BLaER1 treated with 17β-estradiol and CSF1 and Interleukin-3, amounts not matched to agents 10 nM and 100 nM (cell line): Measurements from ENCODE around the gene USP32.

Source experiments
- H3K27ac ChIP-seq, 11 experiments: shearing (Covaris generic); formaldehyde crosslinking; 2 replicates each; pipeline ENCODE4 v1.8.1; 2022
- H3K27me3 ChIP-seq, 11 experiments: shearing (Covaris generic); formaldehyde crosslinking; 2 replicates each; pipeline ENCODE4 v1.8.1; 2022
- H3K36me3 ChIP-seq, 11 experiments: shearing (Covaris generic); formaldehyde crosslinking; 2 replicates each; pipeline ENCODE4 v1.8.1; 2022
- H3K4me1 ChIP-seq, 10 experiments: shearing (Covaris generic); formaldehyde crosslinking; 2 replicates each; pipeline ENCODE4 v1.8.1; 2022
- H3K4me2 ChIP-seq, 11 experiments: shearing (Covaris generic); formaldehyde crosslinking; 2 replicates each; pipeline ENCODE4 v1.8.1; 2022
- H3K4me3 ChIP-seq, 10 experiments: shearing (Covaris generic); formaldehyde crosslinking; 2 replicates each; pipeline ENCODE4 v1.8.1; 2022
- H3K9ac ChIP-seq, 11 experiments: shearing (Covaris generic); formaldehyde crosslinking; 2 replicates each; pipeline ENCODE4 v1.8.1; 2022
- H3K9me3 ChIP-seq, 11 experiments: shearing (Covaris generic); formaldehyde crosslinking; replicated peaks in 1 of 11; 2 replicates each; pipeline ENCODE4 v1.8.1; 2022
- H4K20me1 ChIP-seq, 11 experiments: shearing (Covaris generic); formaldehyde crosslinking; 2 replicates each; pipeline ENCODE4 v1.8.1; 2022
- Cebpa-rat ChIP-seq, 11 experiments: shearing (Covaris generic); IDR thresholded peaks; 2 replicates each; pipeline ENCODE4 v1.8.1; 2022

USP32 gene

GRCh38 chr17:60129164-60129563 is 262.8 kb downstream of the USP32 start:
- Histone ChIP-seq H3K4me2 (peak overlapping the region in 8 of 11 experiments; percentile 18 to 65 (median 56); a peak in 15 of 22 replicates), H4K20me1 (no peaks in the 10 kb centered on the region), H3K9ac (no peak overlapping the region), H3K9me3 (no peaks in the 10 kb centered on the region), H3K27ac (no peak overlapping the region), H3K36me3 (peaks cover 0 to 13% (median 0%) of the 10 kb centered on the region in 11 experiments; a peak in 5 of 22 replicates), H3K4me1 (peaks cover 12 to 34% (median 26%) of the 10 kb centered on the region in 10 experiments; a peak in 19 of 20 replicates), H3K27me3 (no peaks in the 10 kb centered on the region), H3K4me3 (no peak overlapping the region)
- no peak for TF ChIP-seq Cebpa-rat (IDR thresholded peaks at IDR 0.05)
